NOMO-1 (cell line): ENCODE measurements around the gene AUTS2.

Source experiments
- DNase-seq, 2 experiments: peaks; one replicate each; lab custom pipeline; 2025; ENCODE audit not compliant: unreplicated experiment in 2 of 2; lab: John Stamatoyannopoulos, UW

AUTS2 gene

GRCh38 chr7:70771451-70771850, 1173.2 kb downstream of the AUTS2 start:
- no peak for DNase-seq

GRCh38 chr7:70772891-70773290, 1174.6 kb downstream of the AUTS2 start:
- DNase-seq, result no peak

DNA sequence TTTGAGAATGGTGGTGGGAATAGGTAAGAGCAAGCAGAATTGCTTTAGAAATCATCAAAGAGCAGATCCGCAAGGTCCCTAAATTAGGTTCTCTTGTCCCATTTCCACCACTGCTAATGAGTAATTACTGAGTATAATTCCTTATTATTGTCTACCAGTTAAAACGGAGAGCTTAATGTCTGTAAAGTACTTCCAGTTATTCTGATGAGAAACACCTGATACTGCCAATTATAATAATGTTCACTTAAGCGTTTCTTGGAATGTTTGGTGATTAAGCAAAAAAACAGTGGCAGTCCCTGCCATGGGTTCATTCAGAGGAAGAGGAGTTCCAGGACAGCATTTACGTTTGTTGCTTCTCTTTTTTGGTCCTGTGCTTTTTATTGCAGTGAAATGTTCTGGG, 1175.1 kb downstream of the AUTS2 start:
- no peak for DNase-seq

DNA sequence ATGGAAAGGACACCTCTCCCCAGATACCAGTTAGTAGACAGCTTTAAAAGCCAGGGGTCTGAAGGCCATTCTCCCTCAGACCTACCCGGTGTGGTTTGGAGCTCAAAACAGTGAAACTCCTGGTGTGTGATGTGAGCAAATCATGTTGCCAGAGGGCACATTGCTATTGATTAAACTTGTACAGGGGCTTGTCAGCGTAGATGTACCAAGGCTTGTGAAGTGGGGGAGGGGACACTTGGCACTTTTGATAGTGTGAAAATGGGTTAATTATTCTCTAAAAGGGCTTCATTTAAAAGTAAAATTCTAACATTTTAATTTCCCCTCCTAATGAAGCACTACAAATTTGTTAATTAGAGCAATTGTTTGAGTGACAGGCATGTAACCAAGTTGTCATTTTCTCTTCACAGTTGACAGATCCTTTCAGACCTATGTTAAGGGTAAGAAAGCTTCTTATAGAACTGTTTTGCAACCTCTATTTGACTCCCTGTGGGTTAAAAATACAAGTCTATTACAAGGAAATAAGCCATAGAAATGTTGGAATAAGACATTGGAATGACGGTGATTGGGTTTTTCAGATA, 1176.8 kb downstream of the AUTS2 start:
- DNase-seq, result no peak

DNA sequence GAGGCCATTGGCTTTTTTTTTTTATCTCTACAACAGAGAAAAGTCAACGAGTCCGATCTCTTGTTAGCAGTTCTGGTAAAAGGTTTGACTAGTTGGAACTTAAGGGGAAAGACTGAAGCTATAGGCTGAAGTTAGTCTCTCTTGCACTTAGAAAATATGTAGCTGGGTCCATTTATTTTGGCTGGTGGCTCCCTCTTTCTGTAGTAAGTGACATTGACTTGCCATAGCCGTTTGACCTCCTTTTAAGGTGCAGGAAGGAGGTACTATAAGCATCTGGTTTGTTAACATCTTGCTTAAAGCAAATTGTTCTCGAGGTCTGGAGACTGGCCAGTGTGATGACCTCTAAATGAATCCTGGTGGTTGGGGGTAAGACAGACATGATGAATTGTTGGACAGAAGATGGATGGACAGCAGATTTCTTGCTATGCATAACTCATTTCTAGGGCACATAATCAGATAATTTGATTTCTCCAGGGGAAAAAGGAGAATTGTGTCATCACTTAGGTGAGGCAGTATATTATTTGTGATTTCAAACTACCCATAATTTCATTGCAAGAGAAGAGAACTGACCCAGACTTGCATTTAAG, 1177.4 kb downstream of the AUTS2 start:
- DNase-seq, result no peak

GRCh38 chr7:70776627-70777101, 1178.4 kb downstream of the AUTS2 start:
- no peak for DNase-seq

DNA sequence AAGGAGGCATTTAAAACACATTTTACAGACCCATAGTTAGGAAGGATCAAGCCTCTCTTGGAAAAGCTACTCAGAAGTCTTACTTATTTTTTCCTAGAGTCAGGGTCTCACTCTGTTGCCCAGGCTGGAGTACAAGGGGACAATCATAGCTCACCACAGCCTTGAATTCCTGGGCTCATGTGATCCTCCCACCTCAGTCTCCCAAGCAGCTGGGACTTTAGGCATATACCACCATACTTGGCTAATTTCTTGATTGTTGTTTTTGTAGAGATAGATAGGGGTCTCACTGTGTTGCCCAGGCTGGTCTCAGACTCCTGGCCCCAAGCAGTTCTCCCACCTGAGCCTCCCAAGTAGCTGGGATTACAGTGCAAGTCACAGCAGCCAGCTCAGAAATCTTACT, 1179.0 kb downstream of the AUTS2 start:
- DNase-seq, result no peak

- DNase-seq, result no peak
Measured at GRCh38 chr7:70778585-70778984, 1180.3 kb downstream of the AUTS2 start.

DNA sequence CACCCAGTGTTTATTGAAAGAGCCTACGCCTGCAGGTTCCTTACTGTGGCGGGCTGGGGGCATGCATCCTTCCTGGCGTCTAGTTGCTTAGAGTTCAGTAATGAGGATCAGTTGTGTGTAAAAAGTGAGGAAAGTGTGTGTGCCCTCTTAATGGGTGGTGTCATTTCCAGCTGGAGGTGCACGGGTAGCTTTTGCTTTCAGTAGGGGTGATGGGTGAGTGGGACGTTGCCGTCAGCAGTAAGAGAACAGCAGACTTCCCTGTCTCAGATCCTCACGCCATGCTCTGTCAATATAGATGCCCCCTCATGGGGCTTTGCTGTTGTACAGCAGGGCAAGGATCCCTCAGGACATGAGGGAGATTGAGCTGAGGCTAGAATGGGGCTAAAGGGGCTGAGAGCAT, 1181.0 kb downstream of the AUTS2 start:
- no peak for DNase-seq

- no peak for DNase-seq
Measured at GRCh38 chr7:70781922-70782311, 1183.6 kb downstream of the AUTS2 start.

DNA sequence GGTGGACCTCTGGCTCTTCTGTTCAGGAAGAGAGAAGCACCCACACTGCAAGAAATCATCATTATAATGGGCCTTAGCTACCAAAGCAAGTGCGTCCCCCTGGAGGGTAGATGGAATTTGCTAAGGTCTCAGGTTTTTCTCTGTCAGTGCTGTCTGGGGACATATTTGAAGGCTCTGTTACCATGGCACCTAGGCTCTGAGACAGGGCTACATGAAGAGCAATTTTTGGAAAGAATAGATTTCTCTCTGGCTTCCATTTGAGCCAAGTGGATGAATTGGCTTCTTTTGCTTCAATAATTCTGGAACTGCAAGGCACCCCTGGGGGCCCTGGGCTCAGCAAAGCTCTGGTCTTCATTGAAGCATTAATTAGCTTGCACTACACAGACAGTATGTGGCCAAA, 1184.5 kb downstream of the AUTS2 start:
- no peak for DNase-seq

DNA sequence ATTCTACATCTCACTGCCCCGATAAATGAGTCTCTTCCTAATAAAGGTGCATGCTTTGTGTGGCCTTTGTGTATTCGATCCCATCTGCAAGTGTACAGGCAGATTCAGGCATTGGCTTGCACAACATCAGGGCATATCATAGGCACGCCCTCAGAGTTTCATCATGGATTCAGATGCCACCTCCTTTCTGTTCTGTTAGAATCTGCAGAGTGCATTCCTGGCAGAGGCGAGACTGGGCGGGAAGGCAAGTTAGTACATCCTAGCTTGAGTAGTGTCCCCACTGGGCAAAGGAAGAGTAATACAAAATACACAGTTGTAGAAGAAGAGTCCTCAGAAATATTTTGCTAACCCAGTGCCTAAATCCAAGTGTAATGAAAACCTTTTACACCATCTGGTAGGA, 1187.2 kb downstream of the AUTS2 start:
- DNase-seq, result no peak

GRCh38 chr7:70786076-70786475, 1187.8 kb downstream of the AUTS2 start:
- DNase-seq, result no peak

GRCh38 chr7:70787286-70787685, 1189.0 kb downstream of the AUTS2 start:
- DNase-seq, result no peak

GRCh38 chr7:70787771-70788170, 1189.5 kb downstream of the AUTS2 start:
- no peak for DNase-seq

- DNase-seq, result no peak
Measured at GRCh38 chr7:70788276-70788675, 1190.0 kb downstream of the AUTS2 start.

DNA sequence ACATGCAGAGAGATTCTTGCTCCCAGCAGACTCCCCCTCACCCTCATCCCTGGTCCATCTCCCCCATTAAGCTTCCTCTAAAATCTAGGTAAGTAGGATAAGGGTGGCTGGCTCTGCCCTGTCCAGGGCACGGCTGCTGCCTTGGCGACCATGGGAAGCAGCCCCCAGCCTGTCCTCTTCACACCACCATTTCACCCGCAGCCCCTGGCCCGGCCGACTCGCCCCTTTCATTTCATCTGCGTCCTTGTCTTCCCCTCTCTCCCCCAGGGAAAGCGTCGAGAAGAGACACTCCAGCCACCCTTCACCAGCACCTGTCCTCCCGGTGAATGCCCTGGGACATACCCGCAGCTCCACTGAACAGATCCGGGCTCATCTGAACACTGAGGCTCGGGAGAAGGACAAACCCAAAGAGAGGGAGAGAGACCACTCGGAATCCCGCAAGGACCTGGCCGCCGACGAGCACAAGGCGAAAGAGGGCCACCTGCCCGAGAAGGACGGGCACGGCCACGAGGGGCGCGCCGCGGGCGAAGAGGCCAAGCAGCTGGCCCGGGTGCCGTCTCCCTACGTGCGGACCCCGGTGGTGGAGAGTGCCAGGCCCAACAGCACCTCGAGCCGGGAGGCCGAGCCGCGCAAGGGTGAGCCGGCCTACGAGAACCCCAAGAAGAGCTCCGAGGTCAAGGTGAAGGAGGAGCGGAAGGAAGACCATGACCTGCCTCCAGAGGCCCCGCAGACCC, 1191.4 kb downstream of the AUTS2 start:
- no peak for DNase-seq

DNA sequence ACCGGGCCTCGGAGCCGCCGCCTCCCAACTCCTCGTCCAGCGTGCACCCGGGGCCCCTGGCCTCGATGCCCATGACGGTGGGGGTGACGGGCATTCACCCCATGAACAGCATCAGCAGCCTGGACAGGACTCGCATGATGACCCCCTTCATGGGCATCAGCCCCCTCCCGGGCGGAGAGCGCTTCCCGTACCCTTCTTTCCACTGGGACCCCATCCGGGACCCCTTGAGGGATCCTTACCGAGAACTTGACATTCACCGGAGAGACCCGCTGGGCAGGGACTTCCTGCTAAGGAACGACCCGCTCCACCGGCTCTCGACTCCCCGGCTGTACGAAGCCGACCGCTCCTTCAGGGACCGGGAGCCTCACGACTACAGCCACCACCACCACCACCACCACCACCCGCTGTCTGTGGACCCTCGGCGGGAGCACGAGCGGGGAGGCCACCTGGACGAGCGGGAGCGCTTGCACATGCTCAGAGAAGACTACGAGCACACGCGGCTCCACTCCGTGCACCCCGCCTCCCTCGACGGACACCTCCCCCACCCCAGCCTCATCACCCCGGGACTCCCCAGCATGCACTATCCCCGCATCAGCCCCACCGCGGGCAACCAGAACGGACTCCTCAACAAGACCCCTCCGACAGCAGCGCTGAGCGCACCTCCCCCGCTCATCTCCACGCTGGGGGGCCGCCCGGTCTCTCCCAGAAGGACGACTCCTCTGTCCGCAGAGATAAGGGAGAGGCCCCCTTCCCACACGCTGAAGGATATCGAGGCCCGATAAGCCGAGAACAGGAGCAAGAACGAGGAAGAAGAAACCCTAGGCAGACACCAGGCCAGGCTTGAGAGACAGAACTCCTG, 1192.2 kb downstream of the AUTS2 start:
- no peak for DNase-seq

DNA sequence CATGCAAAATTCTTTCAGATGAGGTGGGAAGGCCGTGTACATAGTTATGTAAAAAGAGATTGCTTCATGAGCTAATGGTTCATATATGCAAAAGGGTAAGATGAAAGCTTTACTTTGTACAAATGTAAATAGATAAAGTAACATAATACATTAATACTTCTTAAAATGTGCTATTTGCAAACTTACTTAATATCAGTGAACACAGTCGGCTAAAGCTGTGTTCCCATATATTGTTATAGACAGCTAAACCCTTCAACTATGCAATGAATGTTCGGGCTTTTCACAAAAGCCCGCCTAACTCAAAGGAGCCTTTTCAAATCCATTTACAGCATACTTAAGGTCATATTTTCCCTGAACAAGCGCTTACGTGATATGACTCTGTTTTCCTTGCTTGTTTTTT, 1193.1 kb downstream of the AUTS2 start:
- no peak for DNase-seq

DNA sequence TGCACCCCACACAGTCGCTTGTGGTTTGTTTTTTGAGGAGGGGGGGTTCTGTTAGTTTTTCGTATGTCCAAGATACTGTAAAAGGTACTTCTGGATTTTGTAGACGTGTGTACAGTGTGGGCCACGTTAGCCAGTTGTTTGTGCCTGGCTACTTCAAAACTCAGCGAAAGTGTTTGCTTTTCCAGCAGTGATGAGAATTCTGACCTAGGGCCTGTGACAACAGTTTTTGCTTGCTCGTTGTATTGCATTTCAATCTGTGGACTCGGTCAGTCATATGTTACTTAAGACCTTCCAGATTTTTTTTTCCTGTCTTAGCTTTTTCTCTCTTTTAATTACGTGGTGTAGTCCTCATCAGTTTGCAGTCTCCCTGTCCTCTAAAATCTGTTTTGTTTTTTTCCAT, 1194.8 kb downstream of the AUTS2 start:
- no peak for DNase-seq

GRCh38 chr7:70793821-70794220, 1195.5 kb downstream of the AUTS2 start:
- DNase-seq, result no peak
